Measurements from ENCODE around the gene DUSP2. TPM values are rescaled to one million over a fixed set of nuclear protein-coding genes. Genes with fewer than 3 reads are reported as not detected.

DUSP2 gene
- total RNA-seq, 6 experiments from 2014 or later = 10.1 to 17.9 (median 11.5) TPM

GRCh38 chr2:96123936-96124335 is 21.3 kb downstream of the DUSP2 start:
- Mint-ChIP-seq H3K27ac (no peak overlapping the region), H3K27me3 (ENCODE audit: insufficient read depth) (peaks cover 55% of the 10 kb centered on the region), H3K9me3 (no peaks in the 10 kb centered on the region), H3K4me3 (no peak overlapping the region), H3K4me1 (ENCODE audit: low read depth) (no peaks in the 10 kb centered on the region), H3K36me3 (ENCODE audit: low read depth) (no peaks in the 10 kb centered on the region)
- no peak for TF ChIP-seq CTCF (IDR thresholded peaks at IDR 0.05)
- no peak for DNase-seq

- TF ChIP-seq CTCF (IDR thresholded peaks at IDR 0.05) = no peak
- H3K36me3 Mint-ChIP-seq (ENCODE audit: low read depth) = no peaks in the 10 kb centered on the region
- peaks cover 57% of the 10 kb centered on the region for H3K27me3 Mint-ChIP-seq (ENCODE audit: insufficient read depth)
- no peaks in the 10 kb centered on the region for H3K9me3 Mint-ChIP-seq
- no peak overlapping the region for H3K4me3 Mint-ChIP-seq
- H3K4me1 Mint-ChIP-seq (ENCODE audit: low read depth) = no peaks in the 10 kb centered on the region
- DNase-seq = no peak
- H3K27ac Mint-ChIP-seq = no peak overlapping the region
These were observed 21.9 kb downstream of the DUSP2 start for GRCh38 chr2:96123290-96123689.

GRCh38 chr2:96122391-96122790 is 22.8 kb downstream of the DUSP2 start:
- Mint-ChIP-seq H3K9me3 (no peaks in the 10 kb centered on the region), H3K27me3 (ENCODE audit: insufficient read depth) (peaks cover 63% of the 10 kb centered on the region), H3K27ac (no peak overlapping the region), H3K4me3 (no peak overlapping the region), H3K36me3 (ENCODE audit: low read depth) (no peaks in the 10 kb centered on the region), H3K4me1 (ENCODE audit: low read depth) (peaks cover 5% of the 10 kb centered on the region)
- DNase-seq = no peak
- TF ChIP-seq CTCF (IDR thresholded peaks at IDR 0.05) = no peak

GRCh38 chr2:96121414-96121813 is 23.8 kb downstream of the DUSP2 start:
- H3K4me1 Mint-ChIP-seq (ENCODE audit: low read depth) = peaks cover 8% of the 10 kb centered on the region
- H3K27ac Mint-ChIP-seq = no peak overlapping the region
- TF ChIP-seq CTCF (IDR thresholded peaks at IDR 0.05) = no peak
- H3K9me3 Mint-ChIP-seq = no peaks in the 10 kb centered on the region
- H3K27me3 Mint-ChIP-seq (ENCODE audit: insufficient read depth) = peaks cover 63% of the 10 kb centered on the region
- H3K36me3 Mint-ChIP-seq (ENCODE audit: low read depth) = no peaks in the 10 kb centered on the region
- no peak overlapping the region for H3K4me3 Mint-ChIP-seq
- no peak for DNase-seq

- Mint-ChIP-seq H3K4me1 (ENCODE audit: low read depth) (peaks cover 8% of the 10 kb centered on the region), H3K4me3 (no peak overlapping the region), H3K9me3 (no peaks in the 10 kb centered on the region), H3K27ac (no peak overlapping the region), H3K27me3 (ENCODE audit: insufficient read depth) (peaks cover 59% of the 10 kb centered on the region), H3K36me3 (ENCODE audit: low read depth) (no peaks in the 10 kb centered on the region)
- no peak for TF ChIP-seq CTCF (IDR thresholded peaks at IDR 0.05)
- no peak for DNase-seq
These were observed 24.2 kb downstream of the DUSP2 start for GRCh38 chr2:96120991-96121390.
